Activated CD4-positive, alpha-beta memory T cell treated with anti-CD3 and anti-CD28 coated beads, Interleukin-2, amount 10 ng/mL, durations not matched to agents 7 days and 5 days (primary cell): Measurements from ENCODE around the gene FAM50A. TPM values are rescaled to one million over a fixed set of nuclear protein-coding genes. Genes with fewer than 3 reads are reported as not detected.
A peak's percentile ranks its signal among the peaks of the same experiment; 100 is the strongest.

Experiments
- CTCF ChIA-PET: fragments of 350-600 bp; sonication (Branson Sonifier 250); formaldehyde crosslinking; loops from one replicate; lab custom pipeline; 2021; ENCODE audit warnings: antibody characterized with exemption, inconsistent platforms; lab: Charles Lee
- POLR2A ChIA-PET: fragments of 350-600 bp; sonication (Branson Sonifier 250); formaldehyde crosslinking; loops from one replicate; lab custom pipeline; 2021; ENCODE audit warnings: antibody characterized with exemption; lab: Charles Lee
- DNase-seq: peaks from one replicate; pipeline ENCODE4 v3.0.0-alpha.2; 2020
- H3K27ac Mint-ChIP-seq: one replicate; pipeline ENCODE4 v1.8.0; 2021; ENCODE audit warnings: mild to moderate bottlenecking, mixed read lengths
- H3K27me3 Mint-ChIP-seq: one replicate; pipeline ENCODE4 v1.8.0; 2021; ENCODE audit warnings: mixed read lengths
- H3K36me3 Mint-ChIP-seq: one replicate; pipeline ENCODE4 v1.8.0; 2021; ENCODE audit warnings: low read depth, mixed read lengths
- H3K4me1 Mint-ChIP-seq: one replicate; pipeline ENCODE4 v1.8.0; 2021; ENCODE audit warnings: mixed read lengths
- H3K4me3 Mint-ChIP-seq: one replicate; pipeline ENCODE4 v1.8.0; 2021; ENCODE audit warnings: mild to moderate bottlenecking, mixed read lengths
- H3K9me3 Mint-ChIP-seq: one replicate; pipeline ENCODE4 v1.8.0; 2021; ENCODE audit warnings: mixed read lengths
- total RNA-seq, 2 experiments: library from RNA; stranded (reverse); gene quantifications; one replicate each; pipeline ENCODE4 v1.2.3, GENCODE V29; 2021

The FAM50A gene
- total RNA-seq, 2 experiments from 2014 or later: 62.4 to 65.4 TPM

DNA sequence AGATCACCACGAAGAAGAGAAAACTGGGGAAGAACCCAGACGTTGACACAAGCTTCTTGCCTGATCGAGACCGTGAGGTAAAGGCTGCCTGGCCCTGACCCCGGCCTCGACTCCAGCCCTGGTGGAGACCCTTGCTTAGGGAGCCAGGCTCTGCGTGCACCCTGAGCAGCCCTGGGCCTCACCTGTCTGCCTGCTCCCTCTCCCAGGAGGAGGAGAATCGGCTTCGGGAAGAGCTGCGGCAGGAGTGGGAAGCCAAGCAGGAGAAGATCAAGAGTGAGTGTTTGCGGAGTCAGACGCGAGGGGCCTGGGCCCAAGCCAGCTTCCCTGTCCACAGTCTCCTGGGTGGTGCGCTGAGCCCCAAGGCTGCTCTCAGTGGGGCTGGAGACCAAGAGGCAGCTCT, 4.5 kb downstream of the FAM50A start:
- DNase-seq: no peak
- Mint-ChIP-seq H3K27ac (no peak overlapping the region), H3K36me3 (peaks cover 23% of the 10 kb centered on the region), H3K4me1 (peaks cover 15% of the 10 kb centered on the region), H3K27me3 (no peaks in the 10 kb centered on the region), H3K4me3 (no peak overlapping the region), H3K9me3 (no peaks in the 10 kb centered on the region)
- ChIA-PET CTCF (no interaction called here), POLR2A (no interaction called here)

DNA sequence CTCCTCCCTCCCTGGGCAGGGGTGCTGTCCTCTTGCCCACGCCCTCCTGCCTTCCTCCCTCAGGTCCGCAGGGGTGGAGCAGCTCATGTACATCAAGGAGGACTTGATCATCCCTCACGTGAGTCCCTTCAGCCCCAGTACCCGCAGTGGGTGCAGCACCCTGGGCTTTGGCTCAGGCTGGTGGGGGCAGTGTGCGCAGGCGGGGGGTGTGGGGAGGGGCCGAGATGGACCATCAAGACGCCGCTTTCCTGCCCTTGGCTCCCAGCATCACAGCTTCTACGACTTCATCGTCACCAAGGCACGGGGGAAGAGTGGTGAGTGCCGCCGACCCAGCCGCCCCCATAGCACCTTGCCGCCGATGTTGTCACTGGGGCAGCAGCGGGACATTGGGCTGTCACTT, 5.7 kb downstream of the FAM50A start:
- Mint-ChIP-seq H3K27ac (no peak overlapping the region), H3K9me3 (no peaks in the 10 kb centered on the region), H3K4me3 (no peak overlapping the region), H3K27me3 (no peaks in the 10 kb centered on the region), H3K36me3 (peaks cover 28% of the 10 kb centered on the region), H3K4me1 (peaks cover 14% of the 10 kb centered on the region)
- ChIA-PET POLR2A (interaction anchor here (1.3 kb wide), 1 partner anchor 14 kb away, joined by 3 read pairs; no protein-coding TSS in a partner anchor), CTCF (interaction anchor here (0.7 kb wide), 1 partner anchor 463 kb away, joined by 3 read pairs; no protein-coding TSS in a partner anchor)
- no peak for DNase-seq

DNA sequence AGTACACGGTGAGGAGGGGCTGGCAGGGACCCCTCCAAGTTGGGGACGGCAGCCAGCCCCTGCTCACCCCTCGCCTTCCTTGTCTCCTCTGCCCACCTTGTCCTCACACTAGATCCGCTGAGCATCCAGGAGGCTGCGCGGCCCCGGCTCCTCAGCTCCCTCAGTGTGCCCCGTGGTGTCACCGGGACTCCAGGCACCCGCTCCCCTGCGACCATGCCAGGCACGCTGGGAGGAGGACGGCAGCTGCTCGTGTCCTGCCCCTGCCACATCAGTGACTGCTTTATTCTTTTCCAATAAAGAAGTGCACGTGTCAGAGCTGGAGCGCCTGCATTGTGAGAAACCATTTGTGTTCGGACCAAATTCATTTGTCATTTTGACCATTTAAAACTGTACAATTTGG, 6.4 kb downstream of the FAM50A start:
- Mint-ChIP-seq H3K4me3 (no peak overlapping the region), H3K9me3 (no peaks in the 10 kb centered on the region), H3K4me1 (peaks cover 9% of the 10 kb centered on the region), H3K36me3 (peaks cover 29% of the 10 kb centered on the region), H3K27ac (no peak overlapping the region), H3K27me3 (no peaks in the 10 kb centered on the region)
- ChIA-PET CTCF (no interaction called here), POLR2A (interaction anchor here (1.3 kb wide), 1 partner anchor 14 kb away, joined by 3 read pairs; no protein-coding TSS in a partner anchor)
- DNase-seq: no peak

DNA sequence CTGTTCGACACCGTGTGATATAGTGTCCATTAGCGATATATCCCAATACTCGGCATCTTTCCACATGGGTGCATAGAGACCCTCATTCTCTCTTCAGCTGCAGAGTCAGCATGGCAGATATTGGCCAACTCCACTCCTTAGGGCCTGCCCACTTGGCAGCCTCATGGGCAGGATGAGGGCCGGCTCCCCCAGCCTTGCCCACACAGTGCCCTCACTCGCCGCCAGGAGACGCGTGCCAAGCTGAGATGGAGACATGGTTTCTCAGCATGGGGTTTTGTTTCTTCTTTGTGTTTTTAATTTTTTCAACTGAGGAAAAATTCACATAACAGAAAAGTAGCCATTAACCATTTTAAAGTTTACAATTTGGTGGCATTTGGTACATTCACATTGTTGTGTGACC, 8.9 kb downstream of the FAM50A start:
- DNase-seq: no peak
- Mint-ChIP-seq H3K36me3 (peaks cover 20% of the 10 kb centered on the region), H3K4me1 (peaks cover 5% of the 10 kb centered on the region), H3K27ac (no peak overlapping the region), H3K27me3 (no peaks in the 10 kb centered on the region), H3K4me3 (no peak overlapping the region), H3K9me3 (no peaks in the 10 kb centered on the region)
- ChIA-PET CTCF (no interaction called here), POLR2A (no interaction called here)

DNA sequence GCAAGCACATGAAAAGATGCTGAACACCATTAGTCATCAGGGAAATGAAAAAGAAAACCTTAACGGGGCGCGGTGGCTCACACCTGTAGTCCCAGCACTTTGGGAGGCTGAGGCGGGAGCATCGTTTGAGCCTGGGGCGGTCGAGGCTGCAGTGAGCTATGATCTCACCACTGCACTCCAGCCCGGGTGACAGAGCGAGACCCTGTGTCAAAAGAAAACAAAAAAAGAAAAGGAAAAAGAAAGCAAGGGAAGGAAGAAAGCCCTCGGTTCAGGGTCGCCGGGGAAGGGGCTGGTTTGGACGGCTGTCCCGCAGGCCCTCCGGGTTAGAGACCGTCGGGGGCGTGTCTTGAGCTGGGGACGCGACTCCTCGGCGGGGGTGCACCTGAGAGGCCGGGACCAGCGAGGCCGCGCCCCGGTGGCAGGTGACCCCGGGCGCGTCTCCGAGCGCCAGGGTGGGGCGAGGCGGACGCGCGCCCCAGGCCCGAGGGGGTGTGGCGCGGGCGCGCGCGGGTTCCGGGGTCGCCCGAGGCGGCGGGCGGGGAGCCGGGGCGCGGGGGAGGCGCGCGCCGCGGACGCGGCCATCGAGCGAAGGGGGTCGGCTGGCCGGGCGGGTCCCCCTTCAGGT, 13.7 kb downstream of the FAM50A start:
- ChIA-PET CTCF (no interaction called here), POLR2A (interaction anchor here (1.0 to 2.6 kb wide), 6 partner anchors 16 to 84 kb away, joined by 3 to 14 read pairs (median 4); partner anchors contain the start of genes FLNA, RPL10, SLC10A3 and UBL4A)
- Mint-ChIP-seq H3K9me3 (no peaks in the 10 kb centered on the region), H3K4me3 (peak overlapping the region; percentile 92), H3K27me3 (no peaks in the 10 kb centered on the region), H3K27ac (peak overlapping the region; percentile 88), H3K36me3 (peaks cover 13% of the 10 kb centered on the region), H3K4me1 (peaks cover 13% of the 10 kb centered on the region)
- DNase-seq: peak; percentile 61

DNA sequence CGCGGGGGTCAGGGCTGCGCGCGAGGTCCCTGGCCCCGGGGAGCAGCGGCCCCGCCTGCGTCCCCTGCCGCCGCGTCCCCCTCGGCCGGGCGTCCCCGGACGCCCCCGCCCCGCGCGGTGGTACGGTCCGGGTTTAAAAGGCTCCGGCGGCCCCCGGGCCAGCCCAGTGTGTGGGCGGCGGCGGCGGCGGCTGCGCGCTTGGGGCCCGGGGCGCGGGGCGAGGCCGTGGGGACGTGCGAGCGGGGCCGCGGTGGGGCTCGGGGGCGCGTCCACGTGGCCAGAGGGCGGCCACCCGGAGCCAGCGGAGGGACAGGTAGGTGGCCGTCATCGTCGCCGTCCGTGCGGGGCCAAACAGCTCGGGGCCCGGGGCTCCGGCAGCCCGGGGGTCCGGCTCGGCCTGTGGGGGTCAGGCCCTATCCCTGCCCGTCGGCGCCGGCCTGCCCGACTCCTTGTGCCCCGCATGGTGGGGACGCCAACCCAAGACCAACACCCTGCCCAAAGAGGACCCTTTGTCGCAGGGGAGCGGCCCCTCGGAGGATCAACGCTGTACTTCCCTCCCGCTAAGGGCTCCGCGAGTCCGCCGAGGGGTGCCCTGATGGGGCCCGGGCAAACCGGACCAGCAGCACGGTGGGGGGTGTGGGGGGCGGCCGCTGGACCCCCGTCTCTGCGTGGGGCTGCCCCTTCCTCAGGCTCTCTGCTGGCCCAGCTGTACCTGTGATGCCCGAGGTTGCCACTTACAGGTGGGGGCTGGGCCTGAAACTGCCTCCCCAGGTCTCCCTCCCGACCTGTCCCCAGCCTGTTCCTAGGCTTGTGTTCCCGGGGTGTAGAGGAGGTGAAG, 14.4 kb downstream of the FAM50A start, which contains the start of gene PLXNA3:
TSS of gene PLXNA3 (plus strand) at position 166 of the 838 bp plus-strand sequence. CDS start 1,903 bp downstream, outside the sequence.
- no peaks in the 10 kb centered on the region for H3K9me3 Mint-ChIP-seq
- peak within 1 kb of the TSS; percentile 92 for H3K4me3 Mint-ChIP-seq
- peaks cover 13% of the 10 kb centered on the region for H3K4me1 Mint-ChIP-seq
- ChIA-PET CTCF (interaction anchor here (0.6 kb wide), 1 partner anchor 161 kb away, joined by 3 read pairs; no protein-coding TSS in a partner anchor), POLR2A (interaction anchor here (0.9 to 2.6 kb wide), 14 partner anchors 15 to 84 kb away, joined by 3 to 14 read pairs (median 4); partner anchors contain the start of genes FAM50A, FLNA, RPL10 and SLC10A3)
- peak within 1 kb of the TSS; percentile 88 for H3K27ac Mint-ChIP-seq
- no peaks in the 10 kb centered on the region for H3K27me3 Mint-ChIP-seq
- peak; percentile 62 for DNase-seq
- peaks cover 11% of the 10 kb centered on the region for H3K36me3 Mint-ChIP-seq

DNA sequence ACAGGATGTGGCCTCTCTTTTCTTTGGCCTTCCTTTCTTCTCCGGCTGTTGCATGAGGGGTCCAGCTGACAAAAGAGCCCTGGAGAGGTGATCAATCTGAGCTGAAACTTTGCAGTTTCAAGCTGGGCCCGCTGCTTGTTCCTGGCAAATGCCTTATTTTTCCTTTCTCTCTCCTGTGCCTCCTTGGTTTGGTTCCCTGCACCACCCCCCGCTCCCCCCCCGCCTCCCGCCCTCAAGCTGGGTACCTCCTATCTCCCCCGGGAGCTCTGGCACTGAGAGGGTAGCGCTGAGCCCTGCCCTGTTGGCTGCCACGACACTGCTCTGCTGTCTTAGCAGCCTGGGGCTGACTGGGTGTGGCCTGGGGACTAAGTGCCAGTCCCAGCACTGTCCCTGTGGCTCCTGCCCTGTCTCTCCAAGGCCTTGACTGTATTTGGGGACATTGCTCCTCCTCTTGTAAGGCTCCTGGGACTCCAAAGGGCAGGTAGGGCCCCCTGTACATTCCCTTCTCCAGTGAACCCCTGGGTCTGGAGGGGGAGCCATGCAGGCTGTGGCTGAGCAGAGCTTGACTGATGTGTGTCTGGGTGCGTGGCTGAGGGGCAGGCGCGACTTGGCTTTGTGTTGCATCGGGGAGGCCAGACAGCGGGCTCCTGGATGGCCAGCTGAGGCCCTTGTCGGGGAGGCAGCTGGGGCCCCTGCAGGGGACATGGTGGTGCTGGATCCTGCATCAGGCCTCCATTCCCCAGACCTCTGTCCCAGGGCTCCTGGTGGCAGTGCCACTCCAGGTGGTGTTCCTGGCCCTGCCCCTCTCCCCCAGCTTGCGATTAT, 15.2 kb downstream of the FAM50A start:
- peak overlapping the region; percentile 79 for H3K4me3 Mint-ChIP-seq
- POLR2A ChIA-PET: interaction anchor here (0.9 to 2.6 kb wide), 10 partner anchors 15 to 85 kb away, joined by 3 to 14 read pairs (median 4); partner anchors contain the start of genes FAM50A, FLNA, RPL10 and SLC10A3
- peaks cover 11% of the 10 kb centered on the region for H3K36me3 Mint-ChIP-seq
- DNase-seq: peak; percentile 28
- H3K9me3 Mint-ChIP-seq: no peaks in the 10 kb centered on the region
- CTCF ChIA-PET: interaction anchor here (0.6 to 0.8 kb wide), 2 partner anchors 68 to 162 kb away, joined by 3 read pairs; no protein-coding TSS in a partner anchor
- H3K27ac Mint-ChIP-seq: peak overlapping the region; percentile 63
- no peaks in the 10 kb centered on the region for H3K27me3 Mint-ChIP-seq
- H3K4me1 Mint-ChIP-seq: peaks cover 13% of the 10 kb centered on the region

DNA sequence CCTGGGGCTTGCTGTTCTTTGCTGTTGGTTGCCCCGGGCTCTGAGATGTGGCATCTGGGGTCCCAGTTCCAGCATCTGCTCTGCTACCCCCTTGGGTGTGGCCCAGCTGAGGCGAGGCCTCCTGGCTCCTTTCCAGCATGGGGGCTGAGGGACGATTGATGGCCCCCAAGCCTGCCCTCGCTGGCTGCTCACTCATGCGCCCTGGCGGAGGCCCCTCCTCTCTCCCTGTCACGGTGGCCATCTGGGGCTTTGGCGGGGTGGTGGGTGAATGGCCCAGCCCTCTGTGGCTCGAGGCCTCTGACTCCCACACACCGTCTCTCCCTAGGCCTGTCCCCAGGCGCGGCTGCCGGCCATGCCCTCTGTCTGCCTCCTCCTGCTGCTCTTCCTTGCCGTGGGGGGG, 15.9 kb downstream of the FAM50A start:
- no peak for DNase-seq
- no peak overlapping the region for H3K27ac Mint-ChIP-seq
- ChIA-PET POLR2A (interaction anchor here (1.4 to 1.9 kb wide), 4 partner anchors 17 to 67 kb away, joined by 4 to 11 read pairs (median 5); partner anchors contain the start of genes RPL10 and UBL4A), CTCF (interaction anchor here (0.8 kb wide), 1 partner anchor 67 kb away, joined by 3 read pairs; no protein-coding TSS in a partner anchor)
- H3K4me1 Mint-ChIP-seq: peaks cover 13% of the 10 kb centered on the region
- peaks cover 5% of the 10 kb centered on the region for H3K36me3 Mint-ChIP-seq
- H3K9me3 Mint-ChIP-seq: no peaks in the 10 kb centered on the region
- H3K27me3 Mint-ChIP-seq: no peaks in the 10 kb centered on the region
- H3K4me3 Mint-ChIP-seq: no peak overlapping the region

DNA sequence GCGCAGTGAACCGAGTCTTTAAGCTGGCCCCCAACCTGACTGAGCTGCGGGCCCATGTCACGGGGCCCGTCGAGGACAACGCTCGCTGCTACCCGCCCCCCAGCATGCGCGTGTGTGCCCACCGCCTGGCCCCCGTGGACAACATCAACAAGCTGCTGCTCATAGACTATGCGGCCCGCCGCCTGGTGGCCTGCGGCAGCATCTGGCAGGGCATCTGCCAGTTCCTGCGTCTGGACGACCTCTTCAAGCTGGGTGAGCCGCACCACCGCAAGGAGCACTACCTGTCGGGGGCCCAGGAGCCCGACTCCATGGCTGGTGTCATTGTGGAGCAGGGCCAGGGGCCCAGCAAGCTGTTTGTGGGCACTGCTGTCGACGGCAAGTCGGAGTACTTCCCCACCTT, 16.4 kb downstream of the FAM50A start:
- Mint-ChIP-seq H3K4me3 (no peak overlapping the region), H3K27me3 (no peaks in the 10 kb centered on the region), H3K9me3 (no peaks in the 10 kb centered on the region), H3K4me1 (peaks cover 13% of the 10 kb centered on the region), H3K27ac (no peak overlapping the region), H3K36me3 (peaks cover 5% of the 10 kb centered on the region)
- CTCF ChIA-PET: no interaction called here
- POLR2A ChIA-PET: no interaction called here
- no peak for DNase-seq

DNA sequence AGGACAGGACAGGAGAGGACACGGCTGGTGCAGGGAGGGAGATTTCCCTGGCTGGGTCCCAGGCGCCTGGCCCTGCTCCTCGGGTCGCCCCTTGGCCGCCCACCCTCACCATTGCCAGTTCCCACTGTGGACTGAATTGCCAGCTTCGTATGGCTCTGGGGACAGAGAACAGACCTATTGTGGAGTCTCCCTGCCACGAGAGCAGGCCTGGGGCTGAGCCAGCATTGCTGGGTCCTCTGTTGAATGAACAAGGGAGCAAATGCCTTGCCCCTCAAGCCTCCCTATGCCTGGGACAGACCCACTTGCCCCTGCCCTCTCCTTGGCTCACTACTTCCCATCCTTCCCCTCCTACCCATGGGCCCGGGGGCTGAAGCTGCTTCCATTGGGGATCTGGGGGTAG, 18.5 kb downstream of the FAM50A start:
- POLR2A ChIA-PET: no interaction called here
- no peak for DNase-seq
- H3K27ac Mint-ChIP-seq: no peak overlapping the region

DNA sequence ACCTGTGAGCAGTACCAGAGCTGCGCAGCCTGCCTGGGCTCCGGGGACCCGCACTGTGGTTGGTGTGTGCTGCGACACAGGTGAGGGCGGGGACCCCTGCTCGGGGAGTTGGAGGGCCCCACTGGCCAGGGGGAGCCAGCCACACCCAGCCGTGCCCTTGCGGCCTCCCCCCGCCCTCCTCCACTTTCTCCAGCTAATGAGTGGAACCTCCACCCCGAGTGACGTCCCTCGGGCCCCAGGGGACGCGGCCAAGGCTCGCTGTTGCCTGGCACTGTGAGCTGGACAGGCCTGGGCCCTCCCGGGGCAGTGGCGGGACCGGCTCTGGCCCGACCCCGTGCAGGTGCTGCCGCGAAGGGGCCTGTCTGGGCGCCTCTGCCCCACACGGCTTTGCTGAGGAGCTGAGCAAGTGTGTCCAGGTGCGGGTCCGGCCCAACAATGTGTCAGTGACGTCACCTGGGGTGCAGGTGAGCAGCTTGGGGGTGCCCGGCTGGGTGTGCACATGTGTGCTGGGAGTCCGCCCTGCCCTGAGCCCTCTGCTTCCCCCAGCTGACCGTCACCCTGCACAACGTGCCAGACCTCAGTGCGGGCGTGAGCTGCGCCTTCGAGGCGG, 19.8 kb downstream of the FAM50A start:
- Mint-ChIP-seq H3K27ac (no peak overlapping the region), H3K4me3 (no peak overlapping the region), H3K36me3 (peaks cover 6% of the 10 kb centered on the region), H3K27me3 (no peaks in the 10 kb centered on the region), H3K9me3 (no peaks in the 10 kb centered on the region), H3K4me1 (peaks cover 8% of the 10 kb centered on the region)
- ChIA-PET POLR2A (no interaction called here), CTCF (no interaction called here)
- no peak for DNase-seq

More for the DNA sequence above, 18.5 kb downstream of the FAM50A start:
- H3K9me3 Mint-ChIP-seq: no peaks in the 10 kb centered on the region
- no peaks in the 10 kb centered on the region for H3K27me3 Mint-ChIP-seq
- no peak overlapping the region for H3K4me3 Mint-ChIP-seq
- peaks cover 5% of the 10 kb centered on the region for H3K36me3 Mint-ChIP-seq
- peaks cover 9% of the 10 kb centered on the region for H3K4me1 Mint-ChIP-seq
- CTCF ChIA-PET: no interaction called here
